Right hindlimb (tissue), 1 donor: Measurements from ENCODE around the gene NPR1.
"Not testable (repeated sequence)": the region's sequence is repeated elsewhere in the genome, so short reads cannot be mapped to it uniquely, and the experiment has no call there.

Experiments
- DNase-seq: peaks from one replicate; pipeline ENCODE4 v3.0.0-alpha.2; 2018

The NPR1 gene

DNA sequence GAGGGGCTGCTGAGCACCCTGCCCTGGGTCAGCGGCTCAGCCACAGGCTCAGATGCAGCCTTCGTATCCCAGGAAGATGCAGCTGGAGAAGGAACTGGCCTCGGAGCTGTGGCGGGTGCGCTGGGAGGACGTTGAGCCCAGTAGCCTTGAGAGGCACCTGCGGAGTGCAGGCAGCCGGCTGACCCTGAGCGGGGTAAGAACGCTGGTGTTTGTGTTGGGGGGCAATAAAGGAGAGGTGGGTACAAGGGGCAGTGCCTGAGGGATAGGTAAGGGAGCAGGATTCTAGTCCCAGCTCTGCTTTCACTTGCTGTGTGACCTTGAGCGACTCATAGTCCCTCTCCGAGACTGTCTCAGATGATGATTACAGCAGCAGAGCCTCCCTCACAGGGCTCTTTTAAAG, 6.4 kb downstream of the NPR1 start:
- DNase-seq, result no peak

DNA sequence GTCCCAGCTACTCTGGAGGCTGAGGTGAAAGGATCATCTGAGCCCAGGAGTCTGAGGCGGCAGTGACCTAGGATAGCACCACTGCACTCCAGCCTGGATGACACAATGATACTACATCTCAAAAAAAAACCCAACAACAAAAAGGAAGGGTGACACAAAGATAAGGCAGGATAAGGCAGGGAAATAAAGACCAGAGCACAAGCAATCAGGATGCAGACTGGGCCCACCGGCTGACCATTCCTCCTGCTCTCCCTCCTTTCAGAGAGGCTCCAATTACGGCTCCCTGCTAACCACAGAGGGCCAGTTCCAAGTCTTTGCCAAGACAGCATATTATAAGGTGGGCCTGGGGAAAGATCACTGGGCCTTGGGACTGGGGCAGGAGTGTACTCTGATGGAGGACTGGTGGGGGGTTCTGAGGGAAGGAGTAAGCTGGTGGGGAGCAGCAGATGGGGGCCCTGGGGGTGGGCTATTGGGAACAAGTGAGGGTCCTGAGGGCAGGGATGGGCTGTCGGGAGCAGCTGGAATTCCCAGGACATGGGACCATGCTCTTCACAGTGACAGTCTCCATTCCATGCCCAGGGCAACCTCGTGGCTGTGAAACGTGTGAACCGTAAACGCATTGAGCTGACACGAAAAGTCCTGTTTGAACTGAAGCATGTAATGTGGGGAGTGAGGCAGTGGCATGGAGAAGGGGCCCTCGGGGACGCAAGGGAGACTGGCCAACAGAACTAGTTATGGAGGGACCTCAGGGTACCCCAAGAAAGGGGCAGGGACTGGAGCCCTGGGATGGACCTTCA, 7.3 kb downstream of the NPR1 start:
- no peak for DNase-seq

DNA sequence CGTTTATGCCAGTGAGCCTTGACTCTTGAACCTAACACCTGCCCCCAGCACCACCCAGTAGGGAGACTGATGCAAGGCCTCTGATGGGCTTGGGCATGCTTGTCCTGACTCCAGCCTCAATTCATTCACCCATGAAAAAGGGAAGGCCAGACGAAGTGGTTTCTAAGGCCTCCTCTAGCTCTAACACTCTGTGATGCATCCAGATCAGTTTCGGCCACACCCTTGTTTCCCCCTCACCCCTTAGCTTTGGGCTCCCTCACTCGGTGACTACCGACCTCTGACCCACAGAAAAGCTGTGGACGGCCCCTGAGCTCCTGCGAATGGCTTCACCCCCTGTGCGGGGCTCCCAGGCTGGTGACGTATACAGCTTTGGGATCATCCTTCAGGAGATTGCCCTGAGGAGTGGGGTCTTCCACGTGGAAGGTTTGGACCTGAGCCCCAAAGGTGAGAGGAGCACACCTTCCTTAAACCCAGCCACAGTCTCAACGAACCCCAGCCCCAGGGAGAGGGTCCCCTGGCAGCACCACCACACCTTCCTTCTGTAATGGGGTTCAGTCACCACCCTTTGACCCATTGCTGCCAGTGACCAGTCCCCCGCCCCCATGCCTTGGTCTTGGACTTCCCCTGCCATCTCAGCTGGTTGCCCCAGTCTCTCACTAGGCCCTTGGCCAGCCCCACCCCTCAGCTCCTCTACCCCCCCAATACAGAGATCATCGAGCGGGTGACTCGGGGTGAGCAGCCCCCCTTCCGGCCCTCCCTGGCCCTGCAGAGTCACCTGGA, 9.0 kb downstream of the NPR1 start:
- DNase-seq, result no peak

GRCh38 chr1:153688276-153688675, 9.8 kb downstream of the NPR1 start:
- DNase-seq, result no peak

DNA sequence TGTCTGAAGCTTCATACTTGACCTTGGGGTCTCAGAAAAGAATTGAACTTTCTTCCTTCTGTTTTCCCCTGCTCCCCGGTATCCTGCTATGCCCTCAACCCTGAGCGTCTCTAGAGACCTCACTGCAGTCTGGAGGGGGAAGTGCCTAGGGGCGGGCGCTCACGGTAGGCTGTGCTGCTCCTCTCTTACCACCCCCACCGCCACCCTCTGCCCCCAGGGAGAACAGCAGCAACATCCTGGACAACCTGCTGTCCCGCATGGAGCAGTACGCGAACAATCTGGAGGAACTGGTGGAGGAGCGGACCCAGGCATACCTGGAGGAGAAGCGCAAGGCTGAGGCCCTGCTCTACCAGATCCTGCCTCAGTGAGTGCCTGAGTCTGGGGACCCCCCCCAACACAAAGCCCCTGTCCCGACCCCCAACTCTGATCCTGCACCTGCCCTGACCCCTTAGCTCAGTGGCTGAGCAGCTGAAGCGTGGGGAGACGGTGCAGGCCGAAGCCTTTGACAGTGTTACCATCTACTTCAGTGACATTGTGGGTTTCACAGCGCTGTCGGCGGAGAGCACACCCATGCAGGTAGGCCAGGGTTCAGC, 10.3 kb downstream of the NPR1 start:
- no peak for DNase-seq

DNA sequence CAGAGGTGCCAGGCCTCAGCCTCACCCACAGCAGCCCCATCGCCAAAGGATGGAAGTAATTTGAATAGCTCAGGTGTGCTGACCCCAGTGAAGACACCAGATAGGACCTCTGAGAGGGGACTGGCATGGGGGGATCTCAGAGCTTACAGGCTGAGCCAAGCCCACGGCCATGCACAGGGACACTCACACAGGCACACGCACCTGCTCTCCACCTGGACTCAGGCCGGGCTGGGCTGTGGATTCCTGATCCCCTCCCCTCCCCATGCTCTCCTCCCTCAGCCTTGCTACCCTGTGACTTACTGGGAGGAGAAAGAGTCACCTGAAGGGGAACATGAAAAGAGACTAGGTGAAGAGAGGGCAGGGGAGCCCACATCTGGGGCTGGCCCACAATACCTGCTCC, 15.0 kb downstream of the NPR1 start:
- DNase-seq, result no peak

- no peak for DNase-seq
Observed at GRCh38 chr1:153696741-153697140, 18.3 kb downstream of the NPR1 start.

DNA sequence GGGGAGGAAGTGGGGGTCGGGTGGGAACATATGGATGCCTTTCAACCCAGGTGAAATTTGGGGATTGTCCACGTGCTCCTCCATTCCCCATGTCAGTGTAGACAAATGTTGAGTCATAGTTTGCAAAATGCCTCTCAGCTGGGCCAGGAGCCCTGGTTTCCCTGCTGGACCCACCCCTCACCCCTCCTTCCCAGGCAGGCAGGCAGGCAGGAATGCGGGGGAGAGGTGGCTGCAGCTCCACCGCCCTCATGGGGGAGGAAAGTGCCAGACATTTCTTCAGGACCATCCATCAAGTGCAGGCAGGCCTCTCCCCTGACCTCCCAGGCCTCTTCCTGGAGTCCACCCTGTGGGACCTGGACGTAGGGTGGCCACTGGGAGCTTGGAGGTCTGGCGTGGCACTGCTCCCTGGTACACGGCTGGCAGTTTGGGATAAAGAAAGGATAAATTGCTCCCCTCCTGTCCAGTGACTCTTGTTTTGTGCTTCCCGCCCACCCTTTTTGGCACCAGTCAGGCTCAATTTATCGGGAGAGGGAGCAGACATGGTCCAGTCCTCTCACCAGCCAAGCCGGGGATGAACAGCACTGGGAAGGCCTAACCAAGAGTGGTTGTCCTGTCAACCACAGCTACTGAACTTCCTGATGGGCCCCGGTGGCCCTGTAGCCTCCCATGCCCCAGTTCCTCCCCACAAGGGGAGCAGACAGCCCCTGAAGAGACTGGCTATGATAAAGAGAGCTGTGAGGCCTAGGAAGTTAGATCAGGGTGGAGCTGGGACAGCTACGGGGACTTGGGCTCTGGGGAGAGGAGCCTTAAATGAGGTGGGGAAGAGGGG, 18.9 kb downstream of the NPR1 start:
- peak; percentile 50 for DNase-seq

DNA sequence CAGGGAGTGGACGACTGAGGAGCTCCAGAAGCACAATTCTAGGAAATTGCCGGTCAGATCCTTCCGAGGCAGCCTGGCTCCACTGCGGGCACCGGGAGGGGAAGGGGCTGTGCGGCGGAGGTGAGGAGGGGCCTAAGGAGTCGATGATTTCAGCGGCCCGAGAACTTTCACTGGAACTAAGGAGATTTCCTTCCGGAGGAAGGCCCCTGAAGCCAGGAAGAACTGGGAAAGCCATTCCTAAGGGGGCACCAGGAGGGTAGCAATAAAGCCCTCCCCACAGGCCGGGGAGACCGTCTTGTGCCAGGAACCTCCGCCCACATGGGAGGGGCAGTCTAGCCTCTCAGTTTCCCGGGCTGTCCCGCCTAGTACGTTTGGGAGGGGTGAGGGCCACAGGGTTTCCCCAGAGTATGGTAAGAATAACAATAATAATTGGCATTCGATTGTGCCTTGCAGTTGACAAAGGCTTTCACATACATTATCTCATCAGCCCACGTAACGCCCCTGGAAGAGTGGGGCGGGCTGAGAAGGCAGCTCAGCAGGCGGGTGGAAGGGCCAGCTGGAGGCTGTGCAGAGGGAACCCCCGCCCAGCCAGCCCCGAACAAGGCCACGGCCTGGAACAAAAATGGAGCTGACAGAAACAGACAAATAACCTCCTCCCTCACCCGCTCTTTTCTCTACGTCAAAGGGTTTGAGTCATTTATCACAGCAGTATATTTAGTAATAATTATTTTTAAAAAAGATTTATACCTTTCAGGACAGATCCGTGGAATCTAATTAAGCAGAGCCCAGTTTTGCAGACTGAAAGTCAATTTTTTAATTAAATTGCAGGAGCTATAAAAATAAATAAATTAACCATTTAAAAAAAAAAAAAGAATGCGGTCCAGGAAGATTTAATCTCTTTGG, 19.8 kb downstream of the NPR1 start:
- peak; percentile 81 for DNase-seq

- DNase-seq, result no peak
Observed at GRCh38 chr1:153698923-153699714, 20.6 kb downstream of the NPR1 start.

GRCh38 chr1:153699768-153700167, 21.3 kb downstream of the NPR1 start:
- DNase-seq, result no peak

DNA sequence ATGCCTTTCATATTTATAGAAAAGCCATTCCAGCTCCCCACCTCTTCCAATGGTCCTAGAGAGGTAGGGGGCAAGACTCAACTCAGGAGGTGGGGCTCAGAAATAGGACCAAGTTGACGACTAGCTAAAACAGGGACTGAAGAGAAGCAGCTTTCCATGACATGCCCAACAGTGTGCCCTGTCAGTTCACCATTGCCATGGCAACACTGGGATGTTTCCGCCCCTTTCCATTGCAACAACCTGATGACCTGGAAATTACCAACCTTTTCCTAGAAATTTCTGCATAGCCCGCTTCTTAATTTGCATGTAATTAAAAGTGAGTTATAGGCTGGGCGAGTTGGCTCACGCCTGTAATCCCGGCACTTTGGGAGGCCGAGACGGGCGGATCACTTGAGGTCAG, 27.0 kb downstream of the NPR1 start:
- DNase-seq, result no peak

- no peak for DNase-seq
Observed at GRCh38 chr1:153711026-153711425, 32.5 kb downstream of the NPR1 start.

GRCh38 chr1:153716211-153716610, 37.7 kb downstream of the NPR1 start:
- DNase-seq, result not testable (repeated sequence)

DNA sequence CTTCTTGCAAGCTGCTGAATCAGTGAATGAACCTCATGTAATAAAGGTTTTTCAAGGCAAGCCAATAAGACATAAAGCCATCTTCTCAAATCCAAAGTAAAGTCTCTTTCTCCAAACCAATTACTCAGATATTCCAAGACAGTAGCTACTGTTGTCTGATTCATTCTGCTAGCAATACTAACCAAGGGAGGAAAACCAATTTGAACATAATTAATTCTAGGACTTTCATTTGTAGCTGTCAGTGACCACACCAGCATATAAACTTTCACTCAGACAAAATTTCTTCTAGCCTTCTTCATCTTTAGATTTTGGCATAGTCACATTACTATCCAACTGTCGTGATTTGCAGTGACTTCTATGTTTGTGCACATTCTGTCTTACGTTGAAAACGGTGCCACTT, 38.8 kb downstream of the NPR1 start:
- no peak for DNase-seq

- DNase-seq, result no peak
Observed at GRCh38 chr1:153723687-153724086, 45.2 kb downstream of the NPR1 start.

DNA sequence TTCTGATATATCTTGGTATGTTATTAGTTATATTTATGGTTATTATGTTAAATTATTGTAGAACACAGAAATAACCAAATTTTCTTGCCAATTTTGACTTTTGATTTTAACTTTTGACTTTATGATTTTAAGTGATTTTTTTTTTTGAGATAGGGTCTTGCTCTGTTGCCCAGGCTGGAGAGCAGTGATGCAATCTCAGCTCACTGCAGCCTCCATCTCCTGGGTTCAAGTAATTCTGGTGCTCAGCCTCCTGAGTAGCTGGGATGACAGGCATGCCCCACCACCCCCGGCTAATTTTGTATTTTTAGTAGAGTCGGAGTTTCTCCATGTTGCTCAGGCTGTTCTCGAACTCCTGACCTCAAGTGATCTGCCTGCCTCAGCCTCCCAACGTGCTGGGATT, 46.1 kb downstream of the NPR1 start:
- not testable (repeated sequence) for DNase-seq

DNA sequence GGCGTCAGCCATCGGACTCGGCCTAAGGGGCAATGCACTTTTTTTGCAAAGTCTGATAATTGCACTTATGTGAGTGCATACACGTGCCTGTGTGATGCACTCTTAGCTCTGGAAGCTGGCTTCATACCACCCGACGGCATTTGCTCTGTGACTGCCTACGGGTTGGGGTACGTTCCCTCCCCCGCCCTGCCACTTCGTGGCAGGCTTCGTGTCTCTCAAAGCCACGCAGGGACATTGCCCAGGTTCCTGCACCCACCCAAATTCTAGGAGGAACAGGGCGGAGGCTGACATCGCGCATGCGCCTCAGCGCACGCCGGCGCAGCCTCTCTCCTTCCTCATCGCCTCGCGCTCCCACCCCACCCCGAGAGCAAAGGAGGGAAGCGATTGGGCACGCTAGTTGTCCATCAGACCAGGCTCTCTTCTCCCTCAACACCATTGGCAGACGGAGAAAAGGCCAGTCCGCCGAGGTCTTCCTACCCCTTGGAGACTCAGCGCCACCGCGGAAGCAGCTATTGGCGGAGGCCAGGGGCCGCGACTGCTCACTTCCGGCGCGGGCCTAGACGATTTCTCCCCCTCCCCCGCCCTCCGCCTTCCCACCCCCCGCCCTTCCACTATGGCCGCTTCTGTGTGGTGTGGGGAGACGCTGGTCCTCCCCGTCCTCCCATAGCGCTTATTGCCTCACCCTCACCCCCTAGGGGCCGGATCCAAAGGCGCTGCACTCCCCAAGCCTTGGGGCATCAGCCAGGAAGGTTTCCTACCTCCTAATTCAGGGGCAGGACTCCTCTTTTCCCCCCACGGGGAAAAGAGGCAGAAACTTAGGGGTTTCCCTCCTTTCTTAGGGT, 49.2 kb downstream of the NPR1 start, which contains the start of gene INTS3:
TSS of gene INTS3 (plus strand) at position 588 of the 842 bp plus-strand sequence. CDS start 585 bp downstream, outside the sequence.
- peak; percentile 100 for DNase-seq

DNA sequence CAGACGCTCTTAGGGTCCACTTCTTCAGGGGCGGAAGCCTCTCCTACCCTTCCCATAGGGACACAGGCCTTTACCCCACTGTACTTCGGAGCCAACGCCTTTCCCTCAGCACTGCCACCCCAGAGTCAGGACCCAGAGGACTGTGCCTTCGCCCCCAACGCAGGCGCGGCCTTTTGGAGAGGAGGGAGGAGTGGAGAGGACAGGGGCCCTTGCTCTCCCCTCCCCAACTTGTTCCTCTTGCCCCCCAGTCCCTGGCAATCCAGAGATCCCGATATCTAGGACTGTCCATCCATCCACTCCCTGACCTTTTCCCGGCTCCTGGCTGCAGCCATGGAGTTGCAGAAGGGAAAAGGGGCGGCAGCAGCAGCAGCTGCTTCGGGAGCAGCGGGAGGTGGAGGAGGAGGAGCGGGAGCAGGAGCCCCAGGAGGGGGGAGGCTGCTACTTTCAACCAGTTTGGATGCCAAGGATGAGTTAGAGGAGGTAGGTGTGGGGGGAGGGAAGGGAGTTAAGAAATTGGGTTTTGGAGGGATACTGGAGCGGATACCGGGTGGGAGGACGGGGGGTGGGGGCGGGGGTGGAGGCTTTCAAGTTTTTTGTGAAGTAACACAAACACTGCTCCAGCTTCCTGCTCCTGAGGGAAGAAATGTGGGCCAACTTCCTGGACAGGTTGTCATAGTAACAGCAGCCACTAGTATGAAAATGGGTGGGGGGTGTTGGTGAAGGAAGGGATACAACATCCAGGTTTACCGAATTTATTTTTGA, 50.0 kb downstream of the NPR1 start:
- DNase-seq, result peak; percentile 82
